ENCODE results near the gene PRDX1.

The PRDX1 gene

GRCh38 chr1:45507893-45508292, 13.8 kb downstream of the PRDX1 start:
- Histone ChIP-seq H3K4me1 (ENCODE audit: control insufficient read depth in 5 of 5, insufficient read depth in 5 of 5, low read length in 5 of 5) (no peaks in the 10 kb centered on the region), H3K27me3 (ENCODE audit: control insufficient read depth in 5 of 5, insufficient read depth in 4 of 5, low read length in 5 of 5) (no peaks in the 10 kb centered on the region), H3K9me3 (ENCODE audit: control insufficient read depth in 5 of 5, low read length in 5 of 5) (no peaks in the 10 kb centered on the region), H3K27ac (ENCODE audit: low read depth, low read length) (no peak overlapping the region), H3K4me3 (ENCODE audit: low read depth in 1 of 5, low read length in 5 of 5) (no peak overlapping the region), H3K36me3 (ENCODE audit: control insufficient read depth in 5 of 5, insufficient read depth in 5 of 5, low read length in 5 of 5) (peaks cover 16 to 50% (median 39%) of the 10 kb centered on the region in 5 donors), H3K9ac (ENCODE audit: low read length in 5 of 5) (no peak overlapping the region)

- Histone ChIP-seq H3K4me1 (ENCODE audit: control insufficient read depth in 5 of 5, insufficient read depth in 5 of 5, low read length in 5 of 5) (no peaks in the 10 kb centered on the region), H3K36me3 (ENCODE audit: control insufficient read depth in 5 of 5, insufficient read depth in 5 of 5, low read length in 5 of 5) (peaks cover 16 to 43% (median 33%) of the 10 kb centered on the region in 5 donors), H3K27me3 (ENCODE audit: control insufficient read depth in 5 of 5, insufficient read depth in 4 of 5, low read length in 5 of 5) (no peaks in the 10 kb centered on the region), H3K9ac (ENCODE audit: low read length in 5 of 5) (no peak overlapping the region), H3K27ac (ENCODE audit: low read depth, low read length) (no peak overlapping the region), H3K4me3 (ENCODE audit: low read depth in 1 of 5, low read length in 5 of 5) (no peak overlapping the region), H3K9me3 (ENCODE audit: control insufficient read depth in 5 of 5, low read length in 5 of 5) (no peaks in the 10 kb centered on the region)
Observed at GRCh38 chr1:45507195-45507594, 14.5 kb downstream of the PRDX1 start.

GRCh38 chr1:45503462-45504360, 18.0 kb downstream of the PRDX1 start:
- no peak overlapping the region for H3K4me3 ChIP-seq (ENCODE audit: low read depth in 1 of 5, low read length in 5 of 5)
- peaks cover 4 to 13% (median 6%) of the 10 kb centered on the region in 5 donors for H3K36me3 ChIP-seq (ENCODE audit: control insufficient read depth in 5 of 5, insufficient read depth in 5 of 5, low read length in 5 of 5)
- H3K27me3 ChIP-seq (ENCODE audit: control insufficient read depth in 5 of 5, insufficient read depth in 4 of 5, low read length in 5 of 5): no peaks in the 10 kb centered on the region
- H3K9ac ChIP-seq (ENCODE audit: low read length in 5 of 5): no peak overlapping the region
- no peak overlapping the region for H3K27ac ChIP-seq (ENCODE audit: low read depth, low read length)
- peaks cover 0 to 23% (median 22%) of the 10 kb centered on the region in 5 donors for H3K4me1 ChIP-seq (ENCODE audit: control insufficient read depth in 5 of 5, insufficient read depth in 5 of 5, low read length in 5 of 5)
- no peaks in the 10 kb centered on the region for H3K9me3 ChIP-seq (ENCODE audit: control insufficient read depth in 5 of 5, low read length in 5 of 5)

GRCh38 chr1:45501505-45501859, 20.2 kb downstream of the PRDX1 start:
- Histone ChIP-seq H3K27me3 (ENCODE audit: control insufficient read depth in 5 of 5, insufficient read depth in 4 of 5, low read length in 5 of 5) (no peaks in the 10 kb centered on the region), H3K9ac (ENCODE audit: low read length in 5 of 5) (no peak overlapping the region), H3K27ac (ENCODE audit: low read depth, low read length) (no peak overlapping the region), H3K9me3 (ENCODE audit: control insufficient read depth in 5 of 5, low read length in 5 of 5) (no peaks in the 10 kb centered on the region), H3K36me3 (ENCODE audit: control insufficient read depth in 5 of 5, insufficient read depth in 5 of 5, low read length in 5 of 5) (peaks cover 0 to 2% (median 0%) of the 10 kb centered on the region in 5 donors), H3K4me1 (ENCODE audit: control insufficient read depth in 5 of 5, insufficient read depth in 5 of 5, low read length in 5 of 5) (peaks cover 0 to 26% (median 22%) of the 10 kb centered on the region in 5 donors), H3K4me3 (ENCODE audit: low read depth in 1 of 5, low read length in 5 of 5) (no peak overlapping the region)

- Histone ChIP-seq H3K4me1 (ENCODE audit: control insufficient read depth in 5 of 5, insufficient read depth in 5 of 5, low read length in 5 of 5) (peaks cover 0 to 28% (median 22%) of the 10 kb centered on the region in 5 donors), H3K27me3 (ENCODE audit: control insufficient read depth in 5 of 5, insufficient read depth in 4 of 5, low read length in 5 of 5) (no peaks in the 10 kb centered on the region), H3K9ac (ENCODE audit: low read length in 5 of 5) (peak overlapping the region; percentile 21 to 78 (median 70)), H3K27ac (ENCODE audit: low read depth, low read length) (no peak overlapping the region), H3K9me3 (ENCODE audit: control insufficient read depth in 5 of 5, low read length in 5 of 5) (no peaks in the 10 kb centered on the region), H3K4me3 (ENCODE audit: low read depth in 1 of 5, low read length in 5 of 5) (peak overlapping the region; percentile 78 to 95 (median 85)), H3K36me3 (ENCODE audit: control insufficient read depth in 5 of 5, insufficient read depth in 5 of 5, low read length in 5 of 5) (peaks cover 0 to 2% (median 0%) of the 10 kb centered on the region in 5 donors)
Observed at GRCh38 chr1:45499415-45499769, 22.3 kb downstream of the PRDX1 start.

GRCh38 chr1:45498279-45498678, 23.4 kb downstream of the PRDX1 start:
- Histone ChIP-seq H3K36me3 (ENCODE audit: control insufficient read depth in 5 of 5, insufficient read depth in 5 of 5, low read length in 5 of 5) (no peaks in the 10 kb centered on the region), H3K9me3 (ENCODE audit: control insufficient read depth in 5 of 5, low read length in 5 of 5) (no peaks in the 10 kb centered on the region), H3K4me1 (ENCODE audit: control insufficient read depth in 5 of 5, insufficient read depth in 5 of 5, low read length in 5 of 5) (peaks cover 0 to 28% (median 22%) of the 10 kb centered on the region in 5 donors), H3K27ac (ENCODE audit: low read depth, low read length) (no peak overlapping the region), H3K4me3 (ENCODE audit: low read depth in 1 of 5, low read length in 5 of 5) (no peak overlapping the region), H3K27me3 (ENCODE audit: control insufficient read depth in 5 of 5, insufficient read depth in 4 of 5, low read length in 5 of 5) (no peaks in the 10 kb centered on the region), H3K9ac (ENCODE audit: low read length in 5 of 5) (no peak overlapping the region)

GRCh38 chr1:45493116-45493697, 28.5 kb downstream of the PRDX1 start:
- H3K4me1 ChIP-seq (ENCODE audit: control insufficient read depth in 5 of 5, insufficient read depth in 5 of 5, low read length in 5 of 5): peaks cover 2 to 26% (median 16%) of the 10 kb centered on the region in 5 donors
- H3K27ac ChIP-seq (ENCODE audit: low read depth, low read length): no peak overlapping the region

GRCh38 chr1:45492691-45493090, 29.0 kb downstream of the PRDX1 start:
- H3K9me3 ChIP-seq (ENCODE audit: control insufficient read depth in 5 of 5, low read length in 5 of 5): no peaks in the 10 kb centered on the region
- no peak overlapping the region for H3K9ac ChIP-seq (ENCODE audit: low read length in 5 of 5)
- no peak overlapping the region for H3K27ac ChIP-seq (ENCODE audit: low read depth, low read length)
- no peaks in the 10 kb centered on the region for H3K36me3 ChIP-seq (ENCODE audit: control insufficient read depth in 5 of 5, insufficient read depth in 5 of 5, low read length in 5 of 5)
- no peak overlapping the region for H3K4me3 ChIP-seq (ENCODE audit: low read depth in 1 of 5, low read length in 5 of 5)
- H3K27me3 ChIP-seq (ENCODE audit: control insufficient read depth in 5 of 5, insufficient read depth in 4 of 5, low read length in 5 of 5): no peaks in the 10 kb centered on the region
- H3K4me1 ChIP-seq (ENCODE audit: control insufficient read depth in 5 of 5, insufficient read depth in 5 of 5, low read length in 5 of 5): peaks cover 2 to 26% (median 16%) of the 10 kb centered on the region in 5 donors

More at GRCh38 chr1:45493116-45493697, 28.5 kb downstream of the PRDX1 start:
- Histone ChIP-seq H3K36me3 (ENCODE audit: control insufficient read depth in 5 of 5, insufficient read depth in 5 of 5, low read length in 5 of 5) (no peaks in the 10 kb centered on the region), H3K4me3 (ENCODE audit: low read depth in 1 of 5, low read length in 5 of 5) (no peak overlapping the region), H3K9ac (ENCODE audit: low read length in 5 of 5) (no peak overlapping the region), H3K27me3 (ENCODE audit: control insufficient read depth in 5 of 5, insufficient read depth in 4 of 5, low read length in 5 of 5) (no peaks in the 10 kb centered on the region), H3K9me3 (ENCODE audit: control insufficient read depth in 5 of 5, low read length in 5 of 5) (no peaks in the 10 kb centered on the region)

- Histone ChIP-seq H3K27me3 (ENCODE audit: control insufficient read depth in 5 of 5, insufficient read depth in 4 of 5, low read length in 5 of 5) (no peaks in the 10 kb centered on the region), H3K4me1 (ENCODE audit: control insufficient read depth in 5 of 5, insufficient read depth in 5 of 5, low read length in 5 of 5) (peaks cover 2 to 26% (median 16%) of the 10 kb centered on the region in 5 donors), H3K9me3 (ENCODE audit: control insufficient read depth in 5 of 5, low read length in 5 of 5) (no peaks in the 10 kb centered on the region), H3K4me3 (ENCODE audit: low read depth in 1 of 5, low read length in 5 of 5) (peak overlapping the region; percentile 78 to 94 (median 92)), H3K27ac (ENCODE audit: low read depth, low read length) (no peak overlapping the region), H3K36me3 (ENCODE audit: control insufficient read depth in 5 of 5, insufficient read depth in 5 of 5, low read length in 5 of 5) (no peaks in the 10 kb centered on the region), H3K9ac (ENCODE audit: low read length in 5 of 5) (peak overlapping the region in 3 of 5 donors; percentile 3 to 80 (median 5))
Observed at GRCh38 chr1:45491487-45492260, 30.0 kb downstream of the PRDX1 start.

All from subcutaneous abdominal adipose tissue (tissue), 5 donors.